Sciatic nerve (tissue), 2 donors: Measurements from ENCODE around the gene CEP41. TPM values are rescaled to one million over a fixed set of nuclear protein-coding genes. Genes with fewer than 3 reads are reported as not detected.

Experiments
- ATAC-seq: fragments of 200-7000 bp; cut with Tn5 transposase; one replicate; pipeline ENCODE4 v1.9.1; 2020; ENCODE audit warnings: mild to moderate bottlenecking, moderate library complexity
- DNase-seq: peaks from one replicate; pipeline ENCODE4 v3.0.0-alpha.2; 2020; ENCODE audit warnings: low spot score
- intact Hi-C: fragments of 100-400 bp; cut with DNase I; formaldehyde crosslinking; loops from one replicate; pipeline ENCODE4 v1.14.2; 2022
- total RNA-seq: library from RNA; stranded (reverse); fragmentation: NEBNext Ultra II Directional; extraction: Animal tissue kit (Norgen Biotek cat#: 25700); gene quantifications from one replicate; pipeline ENCODE4 v1.2.1, GENCODE V29; 2021
- donor health status: DM: no; HTN: no; CAD: no.
- donor health status: DM: no; HTN: no; CAD: no.

Gene CEP41
- total RNA-seq, 1 donor from 2014 or later: 11.0 TPM

GRCh38 chr7:130363026-130363847 lies 77.6 kb downstream of the CEP41 start:
- intact Hi-C loops: no loop called here
- peak; percentile 48 for DNase-seq
- ATAC-seq: no peak

GRCh38 chr7:130362251-130362816 lies 78.5 kb downstream of the CEP41 start:
- DNase-seq (peak; percentile 46), ATAC-seq (no peak)
- intact Hi-C loops: no loop called here

- ATAC-seq: no peak
- intact Hi-C loops: no loop called here
- no peak for DNase-seq
These were observed 79.1 kb downstream of the CEP41 start for GRCh38 chr7:130361681-130362080.

- no peak for ATAC-seq
- no peak for DNase-seq
- intact Hi-C loops: no loop called here
These were observed 80.3 kb downstream of the CEP41 start for GRCh38 chr7:130360518-130360917.

- no peak for ATAC-seq
- no peak for DNase-seq
- intact Hi-C loops: no loop called here
These were observed 81.4 kb downstream of the CEP41 start for GRCh38 chr7:130359276-130359857.

GRCh38 chr7:130358471-130358870 lies 82.3 kb downstream of the CEP41 start:
- intact Hi-C loops: no loop called here
- DNase-seq (no peak), ATAC-seq (no peak)

- intact Hi-C loops: no loop called here
- ATAC-seq (peak; percentile 85), DNase-seq (peak; percentile 81)
These were observed 83.8 kb downstream of the CEP41 start for GRCh38 chr7:130356876-130357611.

GRCh38 chr7:130356121-130356875 lies 84.5 kb downstream of the CEP41 start:
- peak; percentile 84 for ATAC-seq
- peak; percentile 77 for DNase-seq
- intact Hi-C loops: no loop called here

- intact Hi-C loops: no loop called here
- no peak for DNase-seq
- ATAC-seq: no peak
These were observed 87.6 kb downstream of the CEP41 start for GRCh38 chr7:130353196-130353595.

- intact Hi-C loops: no loop called here
- DNase-seq (no peak), ATAC-seq (peak; percentile 9)
These were observed 88.4 kb downstream of the CEP41 start for GRCh38 chr7:130352194-130353074.

- ATAC-seq (peak; percentile 1), DNase-seq (no peak)
- intact Hi-C loops: no loop called here
These were observed 89.1 kb downstream of the CEP41 start for GRCh38 chr7:130351791-130352090.

- peak; percentile 22 for ATAC-seq
- DNase-seq: no peak
- intact Hi-C loops: no loop called here
These were observed 89.6 kb downstream of the CEP41 start for GRCh38 chr7:130350945-130351790.

GRCh38 chr7:130349911-130350782 lies 90.7 kb downstream of the CEP41 start:
- DNase-seq (no peak), ATAC-seq (peak; percentile 9)
- intact Hi-C loops: no loop called here

- no peak for ATAC-seq
- intact Hi-C loops: no loop called here
These were observed 93.9 kb downstream of the CEP41 start for GRCh38 chr7:130346941-130347340.

GRCh38 chr7:130346177-130346905 lies 94.5 kb downstream of the CEP41 start:
- DNase-seq: no peak
- intact Hi-C loops: no loop called here
- ATAC-seq: no peak

More at GRCh38 chr7:130346941-130347340, 93.9 kb downstream of the CEP41 start:
- DNase-seq: no peak

GRCh38 chr7:130345725-130346124 lies 95.1 kb downstream of the CEP41 start:
- ATAC-seq: no peak
- intact Hi-C loops: no loop called here
- no peak for DNase-seq
